ENCODE measurements around the gene EXOSC3. TPM values are rescaled to one million over a fixed set of nuclear protein-coding genes. Genes with fewer than 3 reads are reported as not detected.

Gene EXOSC3
- total and polyA plus RNA-seq, 10 of the 15 experiments (the other 5 are each of a cell fraction or from before 2014, with no cell fraction given): 8.2 to 161 (median 61.4) TPM

DNA sequence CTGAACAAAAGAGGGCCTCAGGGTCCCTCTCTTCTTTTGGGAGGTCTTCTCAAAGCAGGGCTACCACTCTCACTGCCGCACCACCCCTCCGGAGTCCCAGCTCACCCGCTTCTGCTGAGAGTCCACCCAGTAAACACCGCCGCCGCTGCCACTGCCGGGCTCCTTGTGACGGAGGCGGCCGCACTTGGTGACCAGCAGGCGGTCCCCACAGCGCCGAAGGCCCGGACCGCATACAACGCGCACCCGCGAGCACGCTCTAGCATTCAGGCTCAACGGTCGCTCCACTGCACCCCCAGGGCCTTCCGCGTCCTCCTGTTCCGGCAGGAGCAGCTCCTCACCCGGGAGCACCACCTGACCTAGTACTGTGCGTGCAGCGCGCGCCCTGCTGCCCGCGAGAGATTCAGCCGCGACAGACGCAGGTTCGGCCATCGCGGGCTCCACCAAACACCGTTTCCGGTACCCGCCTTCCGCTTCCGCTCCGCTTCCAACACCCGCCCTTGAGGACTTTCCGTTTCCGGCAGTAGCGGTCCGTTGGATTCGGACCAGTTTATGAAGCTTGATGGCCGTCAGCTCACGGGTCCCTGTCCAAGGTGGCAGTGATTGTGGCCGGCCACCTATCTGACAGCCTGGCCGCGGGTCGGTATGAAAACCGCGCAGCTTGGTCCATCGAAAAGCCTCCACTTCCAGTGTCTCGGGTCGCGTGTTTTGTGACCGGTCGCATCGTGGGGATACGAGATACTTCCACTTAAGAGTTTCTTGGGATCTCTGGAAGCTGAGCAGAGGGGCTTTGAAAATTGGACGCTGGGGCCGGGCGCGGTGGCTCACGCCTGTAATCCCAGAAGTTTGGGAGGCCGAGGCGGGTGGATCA is at the start of gene EXOSC3 (continued):
- TF ChIP-seq, protein P1, sequence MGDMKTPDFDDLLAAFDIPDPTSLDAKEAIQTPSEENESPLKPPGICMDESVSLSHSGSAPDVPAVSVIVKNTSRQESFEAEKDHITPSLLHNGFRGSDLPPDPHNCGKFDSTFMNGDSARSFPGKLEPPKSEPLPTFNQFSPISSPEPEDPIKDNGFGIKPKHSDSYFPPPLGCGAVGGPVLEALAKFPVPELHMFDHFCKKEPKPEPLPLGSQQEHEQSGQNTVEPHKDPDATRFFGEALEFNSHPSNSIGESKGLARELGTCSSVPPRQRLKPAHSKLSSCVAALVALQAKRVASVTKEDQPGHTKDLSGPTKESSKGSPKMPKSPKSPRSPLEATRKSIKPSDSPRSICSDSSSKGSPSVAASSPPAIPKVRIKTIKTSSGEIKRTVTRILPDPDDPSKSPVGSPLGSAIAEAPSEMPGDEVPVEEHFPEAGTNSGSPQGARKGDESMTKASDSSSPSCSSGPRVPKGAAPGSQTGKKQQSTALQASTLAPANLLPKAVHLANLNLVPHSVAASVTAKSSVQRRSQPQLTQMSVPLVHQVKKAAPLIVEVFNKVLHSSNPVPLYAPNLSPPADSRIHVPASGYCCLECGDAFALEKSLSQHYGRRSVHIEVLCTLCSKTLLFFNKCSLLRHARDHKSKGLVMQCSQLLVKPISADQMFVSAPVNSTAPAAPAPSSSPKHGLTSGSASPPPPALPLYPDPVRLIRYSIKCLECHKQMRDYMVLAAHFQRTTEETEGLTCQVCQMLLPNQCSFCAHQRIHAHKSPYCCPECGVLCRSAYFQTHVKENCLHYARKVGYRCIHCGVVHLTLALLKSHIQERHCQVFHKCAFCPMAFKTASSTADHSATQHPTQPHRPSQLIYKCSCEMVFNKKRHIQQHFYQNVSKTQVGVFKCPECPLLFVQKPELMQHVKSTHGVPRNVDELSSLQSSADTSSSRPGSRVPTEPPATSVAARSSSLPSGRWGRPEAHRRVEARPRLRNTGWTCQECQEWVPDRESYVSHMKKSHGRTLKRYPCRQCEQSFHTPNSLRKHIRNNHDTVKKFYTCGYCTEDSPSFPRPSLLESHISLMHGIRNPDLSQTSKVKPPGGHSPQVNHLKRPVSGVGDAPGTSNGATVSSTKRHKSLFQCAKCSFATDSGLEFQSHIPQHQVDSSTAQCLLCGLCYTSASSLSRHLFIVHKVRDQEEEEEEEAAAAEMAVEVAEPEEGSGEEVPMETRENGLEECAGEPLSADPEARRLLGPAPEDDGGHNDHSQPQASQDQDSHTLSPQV (IDR thresholded peaks at IDR 0.05): no peak
- TF ChIP-seq SP1 (IDR thresholded peaks at IDR 0.05; ENCODE audit: low read depth, low read length) (no peak), STAT1 (conservative IDR thresholded peaks at IDR 0.05) (no peak; the same call in 1 of the 2 replicates), TCF7 (IDR thresholded peaks at IDR 0.05; ENCODE audit: borderline replicate concordance) (no peak), ATF7 (IDR thresholded peaks at IDR 0.05; ENCODE audit: low read depth) (peak; percentile 26; the same call in 1 of the 2 replicates), PAX5 (IDR thresholded peaks at IDR 0.05; ENCODE audit: borderline replicate concordance, low read depth, low read length) (peak; percentile 51; the same call in 1 of the 2 replicates), HSF1 (IDR thresholded peaks at IDR 0.05; ENCODE audit: low read depth, low read length) (no peak), STAT3 (IDR thresholded peaks at IDR 0.05; ENCODE audit: low read depth, low read length) (no peak), NRF1 (conservative IDR thresholded peaks at IDR 0.05; ENCODE audit: low read depth, low read length) (no peak), POLR2AphosphoS5 (IDR thresholded peaks at IDR 0.05; ENCODE audit: low read length) (peak; percentile 96), SUPT20H (IDR thresholded peaks at IDR 0.05; ENCODE audit: borderline replicate concordance, control insufficient read depth, low read depth, low read length) (no peak), ZSCAN29 (IDR thresholded peaks at IDR 0.05) (no peak), BACH1 (IDR thresholded peaks at IDR 0.05; ENCODE audit: borderline replicate concordance) (0 out of 2 replicates have a peak, but pooled peaks have one; percentile 38), CREB1 (IDR thresholded peaks at IDR 0.05; ENCODE audit: low read depth) (peak; percentile 52; the same call in 1 of the 2 replicates), MXI1 (IDR thresholded peaks at IDR 0.05; ENCODE audit: low read depth, low read length) (peak; percentile 84), E2F8 (IDR thresholded peaks at IDR 0.05; ENCODE audit: low read depth, partially characterized antibody) (peak; percentile 85)
- TF ChIP-seq, protein P2, sequence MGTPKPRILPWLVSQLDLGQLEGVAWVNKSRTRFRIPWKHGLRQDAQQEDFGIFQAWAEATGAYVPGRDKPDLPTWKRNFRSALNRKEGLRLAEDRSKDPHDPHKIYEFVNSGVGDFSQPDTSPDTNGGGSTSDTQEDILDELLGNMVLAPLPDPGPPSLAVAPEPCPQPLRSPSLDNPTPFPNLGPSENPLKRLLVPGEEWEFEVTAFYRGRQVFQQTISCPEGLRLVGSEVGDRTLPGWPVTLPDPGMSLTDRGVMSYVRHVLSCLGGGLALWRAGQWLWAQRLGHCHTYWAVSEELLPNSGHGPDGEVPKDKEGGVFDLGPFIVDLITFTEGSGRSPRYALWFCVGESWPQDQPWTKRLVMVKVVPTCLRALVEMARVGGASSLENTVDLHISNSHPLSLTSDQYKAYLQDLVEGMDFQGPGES (IDR thresholded peaks at IDR 0.05): no peak
- TF ChIP-seq, protein P3, sequence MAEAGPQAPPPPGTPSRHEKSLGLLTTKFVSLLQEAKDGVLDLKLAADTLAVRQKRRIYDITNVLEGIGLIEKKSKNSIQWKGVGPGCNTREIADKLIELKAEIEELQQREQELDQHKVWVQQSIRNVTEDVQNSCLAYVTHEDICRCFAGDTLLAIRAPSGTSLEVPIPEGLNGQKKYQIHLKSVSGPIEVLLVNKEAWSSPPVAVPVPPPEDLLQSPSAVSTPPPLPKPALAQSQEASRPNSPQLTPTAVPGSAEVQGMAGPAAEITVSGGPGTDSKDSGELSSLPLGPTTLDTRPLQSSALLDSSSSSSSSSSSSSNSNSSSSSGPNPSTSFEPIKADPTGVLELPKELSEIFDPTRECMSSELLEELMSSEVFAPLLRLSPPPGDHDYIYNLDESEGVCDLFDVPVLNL (IDR thresholded peaks at IDR 0.05; ENCODE audit: low read depth, low read length): peak; percentile 72
